Left forelimb (tissue), 1 donor: ENCODE results near the gene GLI3.

ENCODE experiments used
- DNase-seq: peaks from one replicate; pipeline ENCODE4 v3.0.0-alpha.2; 2018; ENCODE audit warnings: low spot score

The GLI3 gene

DNA sequence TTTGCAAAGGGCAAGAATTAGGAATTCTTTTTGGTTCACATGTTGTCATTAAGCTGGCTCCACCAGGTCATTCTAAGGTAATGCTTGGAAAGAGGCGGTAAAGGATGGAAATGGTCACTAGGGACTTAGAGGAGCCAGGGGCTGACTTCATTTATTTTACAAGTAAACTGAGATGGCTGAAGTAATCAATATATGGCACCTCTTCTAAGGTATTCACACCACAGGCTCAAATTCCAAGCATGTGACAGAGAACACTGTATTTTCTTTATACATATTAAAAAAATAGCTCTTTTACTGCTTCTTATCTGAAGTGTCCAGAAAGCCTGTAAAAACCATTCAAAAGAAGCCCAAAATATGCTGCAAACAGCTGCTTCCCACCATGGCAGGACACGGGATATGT, 239.0 kb downstream of the GLI3 start:
- DNase-seq = no peak

DNA sequence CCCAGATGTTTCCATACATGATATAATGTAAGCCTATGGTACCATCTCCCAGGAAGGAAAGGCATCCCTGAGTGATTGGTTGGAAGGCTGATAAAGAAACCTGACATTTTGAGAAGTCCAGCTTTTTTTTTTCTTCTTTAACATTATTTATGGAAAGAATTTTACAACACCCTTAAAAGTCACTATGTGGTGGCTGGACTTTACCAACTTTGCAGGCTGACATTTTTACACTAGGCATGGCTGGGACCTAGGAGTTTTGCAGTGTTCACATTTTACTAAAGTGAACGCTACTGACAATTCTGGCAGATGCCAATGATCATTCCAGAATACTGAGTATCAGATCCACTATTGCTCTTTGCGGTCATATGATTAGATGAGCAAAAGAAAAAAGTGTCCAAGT, 239.9 kb downstream of the GLI3 start:
- no peak for DNase-seq

DNA sequence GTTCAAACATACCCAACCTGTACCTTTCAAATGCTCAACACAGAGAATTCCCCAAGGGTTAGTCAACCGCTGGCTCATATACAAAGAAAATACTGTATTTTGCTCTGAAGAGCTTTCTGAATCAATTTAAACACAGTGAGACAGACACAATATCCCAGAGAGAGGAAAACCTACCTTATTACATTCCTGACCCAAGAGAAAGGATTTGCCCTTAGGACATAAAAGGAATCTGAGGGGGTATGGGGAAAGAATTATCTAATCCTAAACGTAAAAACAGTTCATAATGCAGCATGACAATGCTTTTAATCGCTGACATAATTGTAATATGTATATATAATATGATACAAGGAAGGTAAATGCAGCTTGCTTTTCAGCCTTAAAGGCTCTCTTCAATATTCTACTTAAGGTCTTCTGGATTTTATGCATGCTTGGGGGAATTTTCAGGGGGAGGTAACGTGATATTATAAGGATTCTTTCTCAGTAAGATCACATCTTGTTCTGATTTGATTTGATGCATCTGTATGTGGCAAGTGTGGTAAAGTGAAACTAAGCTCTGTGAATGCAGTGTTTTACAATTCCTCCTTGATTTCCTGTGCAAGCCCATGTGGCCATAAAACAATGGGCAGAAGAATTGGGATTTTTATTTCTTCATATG, 240.5 kb downstream of the GLI3 start:
- DNase-seq = no peak

DNA sequence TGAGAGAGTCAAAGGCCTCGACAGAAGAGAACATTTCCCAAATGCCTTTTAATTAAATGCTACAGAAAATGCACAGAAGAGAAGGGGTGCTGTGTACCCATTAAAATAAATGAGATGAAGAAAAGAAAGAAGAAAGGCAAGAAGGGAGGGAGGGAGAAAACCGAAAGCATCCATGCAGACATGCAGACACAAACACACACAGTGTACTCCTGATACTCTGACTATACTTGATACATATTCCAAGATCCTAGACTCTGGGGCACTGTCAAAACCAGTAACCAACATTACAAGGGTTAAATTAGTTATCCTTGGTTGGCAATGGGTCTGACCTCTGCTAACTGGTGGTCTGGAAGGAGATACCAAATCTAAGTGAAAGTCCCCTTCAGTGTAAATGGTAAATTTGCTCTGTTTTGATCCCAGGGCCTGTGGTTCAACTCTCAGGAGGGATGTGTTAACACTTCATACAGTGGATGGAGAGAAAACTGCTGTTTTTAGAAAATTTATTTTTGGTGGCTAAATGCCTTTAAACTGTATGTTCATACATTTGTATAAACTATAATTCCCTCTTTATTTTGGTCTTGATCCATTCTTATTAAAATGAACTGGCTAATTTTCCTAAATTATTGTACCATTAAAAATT, 241.3 kb downstream of the GLI3 start:
- no peak for DNase-seq

GRCh38 chr7:41994746-41995110, 242.3 kb downstream of the GLI3 start:
- no peak for DNase-seq

DNA sequence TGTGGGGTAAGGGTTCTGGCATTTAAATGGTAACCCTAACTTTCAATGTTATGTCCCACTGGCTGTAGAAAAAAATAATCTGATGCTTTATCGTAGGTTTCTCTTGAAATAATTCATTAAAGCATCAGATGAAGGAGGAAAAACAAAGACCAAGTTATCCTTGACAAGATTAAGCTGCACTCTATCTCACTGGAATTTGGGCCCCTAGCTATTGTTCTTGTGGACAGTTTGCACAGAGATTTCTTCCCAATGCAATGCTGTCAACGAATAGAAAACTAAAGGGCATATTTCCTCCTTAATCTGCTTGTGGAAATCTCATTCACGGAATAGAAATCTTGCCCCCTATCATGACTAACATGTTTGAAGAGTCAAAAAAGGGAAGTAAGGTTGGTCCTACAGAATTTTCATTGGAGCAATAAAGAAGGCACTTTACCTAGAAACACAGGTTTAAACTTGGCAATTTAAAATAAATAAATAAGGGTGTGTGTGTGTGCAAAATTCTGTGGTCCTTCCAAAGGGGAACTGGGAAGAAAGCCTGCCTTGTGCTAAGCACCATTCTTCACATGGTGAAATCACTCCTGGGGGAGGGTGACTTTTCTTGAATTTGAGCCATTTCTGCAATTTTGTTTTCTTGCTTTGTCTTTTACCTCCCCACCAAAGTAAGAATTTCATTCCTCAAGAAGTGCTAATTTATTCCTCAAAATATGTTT, 242.8 kb downstream of the GLI3 start:
- no peak for DNase-seq

DNA sequence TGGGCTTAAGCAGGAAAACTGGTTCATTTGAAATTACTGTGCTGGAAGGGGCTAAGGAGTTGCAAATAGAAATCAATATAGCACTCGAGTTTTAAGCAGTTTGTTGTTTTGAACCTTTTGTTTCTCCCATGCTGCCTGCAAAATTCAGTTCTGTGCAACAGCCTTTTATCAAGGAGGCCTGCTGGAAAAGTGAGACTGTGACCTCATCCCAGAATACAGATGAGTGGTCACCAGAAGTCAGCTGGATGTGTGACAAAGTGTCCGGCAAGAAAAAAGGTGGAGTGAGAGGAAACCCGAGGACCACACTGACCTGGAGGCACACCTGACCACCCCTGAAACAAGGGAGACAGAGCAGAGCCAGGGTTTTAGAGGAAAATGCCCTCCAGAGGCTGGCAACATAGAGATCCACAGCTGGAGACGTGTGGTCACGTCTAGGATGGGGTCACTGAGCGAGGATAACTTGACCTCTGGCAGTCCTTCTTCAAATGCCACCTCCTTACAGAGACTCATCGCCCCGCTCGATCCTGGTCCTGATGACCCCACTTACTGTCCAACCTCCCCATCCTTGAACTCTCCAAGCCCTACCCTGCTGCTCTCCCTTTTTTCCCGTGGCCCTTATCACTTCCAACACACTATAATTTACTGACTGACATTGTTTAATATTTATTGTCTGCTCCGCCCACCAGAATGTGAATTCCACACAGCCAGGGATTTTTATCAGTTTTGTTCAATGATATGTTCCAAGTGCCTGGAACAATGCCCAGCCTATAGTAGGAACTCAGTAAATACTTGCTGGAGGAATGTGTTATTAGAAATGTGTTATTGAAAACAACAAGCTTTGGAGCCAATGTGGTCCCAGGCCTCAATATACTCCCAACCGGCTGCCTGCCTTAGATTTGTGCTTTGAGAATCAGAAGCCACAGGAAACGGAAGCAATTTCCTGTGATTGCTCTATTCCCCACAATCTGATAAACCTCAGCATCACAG, 243.8 kb downstream of the GLI3 start:
- no peak for DNase-seq

DNA sequence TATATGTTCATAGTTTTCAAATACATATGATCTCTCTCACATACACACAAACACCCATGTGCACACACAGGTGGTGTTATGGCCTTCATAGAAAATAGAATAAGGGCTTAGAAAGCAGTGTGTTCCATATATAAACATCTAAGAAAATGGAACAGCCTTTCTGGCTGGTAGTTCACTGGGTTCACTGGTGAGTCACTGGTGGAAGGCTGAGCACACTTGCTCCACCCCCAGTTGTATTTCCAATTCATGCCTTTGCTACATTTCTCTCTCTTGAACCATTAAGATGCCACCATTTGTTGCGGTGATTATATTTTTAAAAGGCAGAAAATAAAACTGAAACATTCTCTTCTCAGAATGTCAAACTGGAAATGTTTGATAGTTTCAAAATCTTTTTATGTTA, 252.1 kb downstream of the GLI3 start:
- no peak for DNase-seq

DNA sequence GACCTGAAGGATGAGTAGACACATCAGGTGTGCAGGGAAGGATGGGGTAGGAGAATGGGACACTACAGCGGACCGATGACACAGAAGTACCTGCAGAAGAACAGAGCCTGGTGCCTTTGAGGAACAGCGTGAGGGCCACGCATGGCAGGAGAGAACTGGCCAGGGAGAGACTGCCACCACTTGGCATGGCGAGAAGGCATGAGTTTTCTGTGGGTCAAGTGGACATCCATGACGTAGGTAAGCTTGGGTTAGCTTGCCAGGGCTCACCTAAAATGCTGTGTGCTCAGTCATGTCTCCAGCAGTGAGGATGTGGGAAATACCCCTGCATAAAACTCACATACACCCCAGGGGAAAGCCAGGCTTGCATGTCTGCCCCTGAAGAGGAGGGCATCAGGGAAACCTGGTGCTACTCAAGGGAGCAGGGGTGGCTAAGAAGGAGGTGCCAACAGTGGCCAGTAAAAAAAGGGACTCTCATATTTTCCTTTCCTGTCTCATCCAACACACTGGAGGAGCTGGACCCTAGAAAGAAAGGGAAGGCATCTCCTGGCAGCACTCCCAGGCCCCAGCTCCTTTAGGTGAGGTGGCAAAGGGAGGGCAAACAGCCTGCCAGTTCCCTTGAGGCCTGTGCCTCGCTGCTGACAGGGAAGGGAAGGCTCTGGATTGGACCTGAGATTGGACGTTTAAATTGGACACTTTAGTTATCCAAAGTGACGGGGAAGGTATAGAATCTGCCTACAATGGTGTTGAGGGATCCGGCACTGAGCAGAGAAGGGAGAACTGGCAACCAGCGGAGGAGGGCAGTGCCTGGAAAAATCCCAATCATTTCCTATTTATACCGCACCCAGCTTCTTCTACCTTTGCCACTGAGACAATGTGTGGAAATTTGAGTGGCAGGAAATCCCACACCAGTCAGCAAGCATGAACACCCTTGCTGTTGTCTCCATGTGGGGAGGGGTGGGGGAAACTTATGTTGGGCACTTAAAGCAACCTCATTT, 255.7 kb downstream of the GLI3 start:
- DNase-seq = no peak

DNA sequence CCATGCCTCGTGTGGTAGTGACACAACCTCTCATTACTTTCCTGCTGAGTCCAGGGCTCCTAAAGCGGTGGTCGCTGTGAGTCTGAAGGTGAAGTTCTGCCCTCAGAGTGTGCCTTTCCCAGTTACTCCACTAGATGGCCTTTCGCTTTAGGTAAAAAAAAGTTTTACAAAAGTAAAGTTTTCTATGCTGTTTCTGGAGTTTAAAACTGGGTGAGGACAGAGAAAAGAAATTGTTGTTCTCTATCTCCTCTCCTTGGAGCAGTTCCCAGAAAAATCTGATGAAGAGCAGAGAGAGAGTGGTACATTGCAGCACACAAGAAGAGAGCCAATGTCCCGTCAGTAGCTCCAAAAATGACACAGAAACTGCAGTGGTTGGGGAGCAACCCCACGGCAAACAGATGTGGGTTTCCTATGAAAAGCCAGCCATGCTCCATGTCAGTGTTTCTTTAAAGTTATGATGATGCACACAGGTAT, 257.1 kb downstream of the GLI3 start:
- DNase-seq = no peak

DNA sequence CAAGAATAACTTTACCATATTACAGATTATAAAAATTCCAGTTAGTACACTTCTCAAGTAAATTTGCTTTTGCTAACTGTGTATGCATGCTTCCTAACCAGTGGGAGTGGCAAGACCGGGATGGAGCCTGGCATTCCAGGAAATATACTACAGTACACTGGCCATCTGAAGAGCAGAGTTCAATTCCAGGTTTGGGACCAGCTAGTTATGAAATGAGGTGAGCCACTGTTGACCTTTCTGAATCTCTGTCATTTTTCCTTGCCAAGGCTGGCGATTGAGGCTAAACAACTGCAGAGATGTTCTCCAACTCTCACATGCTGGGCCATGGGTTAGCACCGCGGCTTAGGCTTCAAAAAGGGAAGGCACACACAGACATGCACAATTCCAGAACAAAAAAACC, 258.2 kb downstream of the GLI3 start:
- no peak for DNase-seq

- no peak for DNase-seq
These were observed 259.3 kb downstream of the GLI3 start for GRCh38 chr7:41977661-41978060.

GRCh38 chr7:41977151-41977651, 259.8 kb downstream of the GLI3 start:
- DNase-seq = no peak

DNA sequence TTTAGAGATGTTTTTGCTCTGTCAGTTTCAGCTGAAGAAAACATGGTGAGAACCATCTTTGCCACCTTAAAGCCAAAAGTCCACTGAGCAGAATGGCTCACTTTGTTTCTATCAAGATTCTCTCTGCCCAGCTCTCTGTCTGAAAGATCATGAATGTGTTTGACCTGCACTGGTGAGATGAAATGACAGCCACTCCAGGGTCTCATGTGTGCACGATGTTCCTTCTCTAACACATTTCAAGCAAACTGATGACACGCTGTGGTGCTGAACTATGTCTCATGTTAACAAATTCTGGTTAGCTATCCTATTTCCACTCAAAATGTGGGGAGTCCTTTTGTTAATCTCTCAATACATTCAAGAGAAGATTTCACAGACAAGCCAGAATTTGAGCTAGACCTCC, 260.6 kb downstream of the GLI3 start:
- DNase-seq = no peak

DNA sequence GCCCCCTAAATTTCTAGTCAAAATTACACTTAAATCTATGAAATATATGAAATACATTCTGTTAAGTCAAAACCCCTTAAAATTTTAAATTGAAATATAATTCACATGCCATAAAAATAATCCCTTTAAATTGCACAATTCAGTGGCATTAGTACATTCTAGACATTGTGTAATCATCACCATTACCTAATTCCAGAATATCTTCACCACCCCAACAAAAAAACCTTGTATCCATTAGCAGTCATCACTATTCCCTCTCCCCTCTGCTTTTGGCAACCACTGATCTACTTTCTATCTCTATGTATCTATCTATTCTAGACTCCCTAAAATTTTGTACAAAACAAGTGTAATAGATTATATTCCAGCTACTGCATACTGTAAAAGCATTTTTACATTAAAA, 261.2 kb downstream of the GLI3 start:
- DNase-seq = no peak

DNA sequence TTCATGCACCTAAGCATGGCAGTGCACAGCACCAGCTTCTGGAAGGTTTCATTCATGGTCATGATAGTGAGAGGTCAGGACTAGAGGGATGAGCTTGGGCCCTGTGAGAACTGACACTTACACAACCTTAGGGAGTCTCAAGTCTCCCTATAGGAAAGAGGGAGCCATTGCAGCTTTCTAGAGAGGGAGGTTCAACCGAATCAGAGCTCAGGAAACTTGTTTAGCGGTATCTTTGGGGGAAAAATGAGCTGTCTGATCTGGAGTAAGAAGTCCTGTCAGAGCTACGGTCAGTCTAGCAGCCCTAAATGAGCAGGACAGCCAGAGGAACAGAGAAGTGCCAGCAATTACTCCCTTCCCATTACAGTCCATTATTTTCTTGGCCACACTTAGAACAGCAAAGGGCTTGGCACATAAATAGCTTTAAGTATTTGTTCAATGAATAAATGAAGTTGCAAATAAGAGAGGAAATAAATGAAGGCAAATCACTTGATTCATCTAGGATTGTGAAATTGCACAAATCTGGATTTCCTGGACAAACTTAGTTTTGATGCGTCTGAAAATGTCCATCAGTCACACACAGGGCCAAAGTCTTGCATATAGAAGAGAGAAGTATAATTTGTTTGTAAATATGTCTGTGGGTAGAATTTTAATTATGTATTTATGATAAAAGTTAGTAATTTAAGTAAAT, 262.0 kb downstream of the GLI3 start:
- no peak for DNase-seq

DNA sequence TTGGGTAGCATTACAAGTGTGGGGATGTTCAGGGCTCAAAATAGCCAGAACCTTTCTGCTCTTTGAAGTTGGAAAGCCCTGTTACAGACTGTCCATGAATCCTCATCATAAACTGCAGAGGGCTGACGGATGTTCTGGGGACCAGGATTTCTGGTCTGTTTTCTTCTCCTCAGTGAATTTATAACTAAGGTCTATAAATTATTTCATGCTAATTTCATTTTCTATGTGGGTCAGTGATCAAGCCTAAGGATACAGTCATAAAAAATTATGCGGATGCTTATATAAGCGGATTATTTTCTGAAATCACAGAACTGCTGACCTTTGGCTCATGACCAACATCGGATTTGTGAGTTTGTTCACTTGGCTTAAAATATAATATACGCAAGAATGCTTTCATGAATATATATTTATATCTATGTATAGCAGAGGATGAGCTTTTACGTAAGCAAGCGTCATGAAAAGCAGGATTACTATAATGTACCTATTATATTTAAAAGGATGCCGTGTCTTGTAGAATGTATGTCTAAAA, 263.7 kb downstream of the GLI3 start:
- DNase-seq = no peak

GRCh38 chr7:41972776-41973175, 264.2 kb downstream of the GLI3 start:
- no peak for DNase-seq

DNA sequence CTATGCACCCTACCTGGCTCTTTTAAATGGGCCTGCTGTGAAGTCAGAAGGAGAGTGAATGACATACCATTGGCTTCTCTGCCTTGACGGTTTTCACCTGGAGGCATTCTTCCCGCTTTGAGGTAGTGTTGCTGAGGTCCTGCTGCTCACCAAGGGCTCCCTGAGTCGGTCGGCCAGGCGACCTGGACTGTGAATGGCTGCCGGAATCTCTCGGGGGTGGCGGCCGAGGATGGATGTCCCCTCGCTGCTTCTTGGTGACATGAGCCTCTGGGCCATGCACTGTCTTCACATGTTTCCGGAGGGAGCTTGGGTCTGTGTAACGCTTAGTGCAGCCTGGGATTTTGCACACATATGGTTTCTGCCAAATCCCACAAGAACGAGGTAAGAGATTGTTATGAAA, 264.7 kb downstream of the GLI3 start:
- DNase-seq = no peak

DNA sequence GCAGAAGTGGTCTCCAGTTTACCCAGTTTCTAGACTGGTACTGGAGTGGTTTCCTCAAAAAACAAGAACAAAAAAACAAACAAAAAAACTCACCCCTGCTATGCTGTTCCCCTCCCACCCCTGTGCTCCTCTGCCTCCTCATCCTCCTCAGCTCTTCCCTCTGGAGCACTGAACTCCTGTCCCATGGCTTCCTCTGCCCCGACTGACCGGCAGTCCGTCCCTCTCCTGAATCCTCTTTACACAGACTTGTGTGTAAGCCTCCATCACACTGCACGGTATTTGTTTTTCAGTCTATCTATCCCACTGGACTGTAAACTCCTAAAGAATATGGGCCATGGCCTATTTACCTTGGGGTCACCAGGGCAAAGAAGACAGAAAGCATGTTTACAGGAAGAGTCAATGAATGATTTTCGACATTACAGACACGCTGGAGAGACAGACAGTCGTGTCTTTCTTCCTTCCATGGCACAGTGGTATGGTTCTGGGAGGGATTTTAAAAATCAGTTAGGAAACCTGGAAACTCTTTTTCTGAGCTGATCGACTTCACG, 265.3 kb downstream of the GLI3 start:
- no peak for DNase-seq
